Daoy (cell line): Measurements from ENCODE around the gene BIRC6. TPM values are rescaled to one million over a fixed set of nuclear protein-coding genes. Genes with fewer than 3 reads are reported as not detected.
"Not testable (repeated sequence)": the region's sequence is repeated elsewhere in the genome, so short reads cannot be mapped to it uniquely, and the experiment has no call there.

ENCODE experiments used
- DNase-seq: peaks from one replicate; pipeline ENCODE4 v3.0.0-alpha.2; 2015; ENCODE audit warnings: low read depth
- total RNA-seq: library from RNA; depleted of rRNA; stranded (reverse); fragments of >200 nt; shearing (Covaris generic); gene quantifications from 2 replicates; pipeline ENCODE4 v1.2.3, GENCODE V29; 2014; rRNA removed

BIRC6 gene, protein sequence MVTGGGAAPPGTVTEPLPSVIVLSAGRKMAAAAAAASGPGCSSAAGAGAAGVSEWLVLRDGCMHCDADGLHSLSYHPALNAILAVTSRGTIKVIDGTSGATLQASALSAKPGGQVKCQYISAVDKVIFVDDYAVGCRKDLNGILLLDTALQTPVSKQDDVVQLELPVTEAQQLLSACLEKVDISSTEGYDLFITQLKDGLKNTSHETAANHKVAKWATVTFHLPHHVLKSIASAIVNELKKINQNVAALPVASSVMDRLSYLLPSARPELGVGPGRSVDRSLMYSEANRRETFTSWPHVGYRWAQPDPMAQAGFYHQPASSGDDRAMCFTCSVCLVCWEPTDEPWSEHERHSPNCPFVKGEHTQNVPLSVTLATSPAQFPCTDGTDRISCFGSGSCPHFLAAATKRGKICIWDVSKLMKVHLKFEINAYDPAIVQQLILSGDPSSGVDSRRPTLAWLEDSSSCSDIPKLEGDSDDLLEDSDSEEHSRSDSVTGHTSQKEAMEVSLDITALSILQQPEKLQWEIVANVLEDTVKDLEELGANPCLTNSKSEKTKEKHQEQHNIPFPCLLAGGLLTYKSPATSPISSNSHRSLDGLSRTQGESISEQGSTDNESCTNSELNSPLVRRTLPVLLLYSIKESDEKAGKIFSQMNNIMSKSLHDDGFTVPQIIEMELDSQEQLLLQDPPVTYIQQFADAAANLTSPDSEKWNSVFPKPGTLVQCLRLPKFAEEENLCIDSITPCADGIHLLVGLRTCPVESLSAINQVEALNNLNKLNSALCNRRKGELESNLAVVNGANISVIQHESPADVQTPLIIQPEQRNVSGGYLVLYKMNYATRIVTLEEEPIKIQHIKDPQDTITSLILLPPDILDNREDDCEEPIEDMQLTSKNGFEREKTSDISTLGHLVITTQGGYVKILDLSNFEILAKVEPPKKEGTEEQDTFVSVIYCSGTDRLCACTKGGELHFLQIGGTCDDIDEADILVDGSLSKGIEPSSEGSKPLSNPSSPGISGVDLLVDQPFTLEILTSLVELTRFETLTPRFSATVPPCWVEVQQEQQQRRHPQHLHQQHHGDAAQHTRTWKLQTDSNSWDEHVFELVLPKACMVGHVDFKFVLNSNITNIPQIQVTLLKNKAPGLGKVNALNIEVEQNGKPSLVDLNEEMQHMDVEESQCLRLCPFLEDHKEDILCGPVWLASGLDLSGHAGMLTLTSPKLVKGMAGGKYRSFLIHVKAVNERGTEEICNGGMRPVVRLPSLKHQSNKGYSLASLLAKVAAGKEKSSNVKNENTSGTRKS (N-terminal part only)
- 44.8 and 63.6 TPM in 2 replicates for total RNA-seq

DNA sequence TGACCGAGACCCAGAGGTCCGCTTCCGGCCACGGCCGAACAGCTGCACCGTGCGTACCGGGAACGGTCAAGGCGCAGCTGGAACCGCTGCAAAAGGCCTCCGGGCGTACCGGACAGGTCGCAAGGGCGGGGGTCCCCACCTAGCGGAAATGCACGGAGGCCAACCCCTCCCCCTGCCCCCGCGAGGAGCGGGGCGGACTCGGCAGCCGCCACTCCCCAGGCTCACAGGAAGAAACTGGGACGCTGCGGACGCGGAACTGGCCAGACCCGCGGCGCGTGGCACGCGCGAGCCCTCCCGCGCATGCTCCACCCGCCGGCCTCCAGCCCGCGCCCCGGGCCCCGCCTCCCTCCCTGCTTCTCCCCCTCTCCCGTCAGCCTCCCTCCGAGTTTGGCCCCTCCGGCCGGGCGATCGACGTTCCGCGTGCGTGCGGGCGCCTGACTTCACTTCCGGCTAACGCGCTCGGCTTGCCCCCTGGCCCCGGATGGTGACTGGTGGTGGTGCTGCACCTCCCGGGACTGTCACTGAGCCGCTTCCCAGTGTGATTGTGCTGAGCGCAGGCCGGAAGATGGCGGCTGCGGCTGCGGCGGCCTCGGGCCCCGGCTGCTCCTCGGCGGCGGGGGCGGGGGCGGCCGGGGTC is at the start of gene BIRC6:
Gene BIRC6 (plus strand): TSS at position 343 of the 637 bp plus-strand sequence. CDS start 139 bp downstream, at position 482.
- DNase-seq: peak; percentile 99

GRCh38 chr2:32310577-32310976 is 46.2 kb upstream of the BIRC6 start:
- DNase-seq: no peak

GRCh38 chr2:32314886-32315285 is 41.9 kb upstream of the BIRC6 start:
- DNase-seq: no peak

DNA sequence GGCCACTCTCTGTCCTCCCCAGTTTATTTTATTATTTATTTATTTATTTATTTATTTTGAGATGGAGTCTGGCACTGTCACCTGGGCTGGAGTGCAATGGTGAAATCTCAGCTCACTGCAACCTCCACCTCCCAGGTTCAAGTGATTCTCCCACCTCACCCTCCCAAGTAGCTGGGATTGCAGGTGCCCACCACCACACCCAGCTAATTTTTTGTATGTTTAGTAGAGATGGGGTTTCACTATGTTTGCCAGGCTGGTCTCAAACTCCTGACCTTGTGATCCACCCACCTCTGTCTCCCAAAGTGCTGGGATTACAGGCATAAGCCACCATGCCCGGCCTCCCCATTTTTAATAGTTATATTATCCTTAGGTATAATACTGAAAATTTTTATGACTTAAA is 28.1 kb upstream of the BIRC6 start:
- not testable (repeated sequence) for DNase-seq

- DNase-seq: not testable (repeated sequence)
Measured at GRCh38 chr2:32329180-32329980, 27.4 kb upstream of the BIRC6 start.

DNA sequence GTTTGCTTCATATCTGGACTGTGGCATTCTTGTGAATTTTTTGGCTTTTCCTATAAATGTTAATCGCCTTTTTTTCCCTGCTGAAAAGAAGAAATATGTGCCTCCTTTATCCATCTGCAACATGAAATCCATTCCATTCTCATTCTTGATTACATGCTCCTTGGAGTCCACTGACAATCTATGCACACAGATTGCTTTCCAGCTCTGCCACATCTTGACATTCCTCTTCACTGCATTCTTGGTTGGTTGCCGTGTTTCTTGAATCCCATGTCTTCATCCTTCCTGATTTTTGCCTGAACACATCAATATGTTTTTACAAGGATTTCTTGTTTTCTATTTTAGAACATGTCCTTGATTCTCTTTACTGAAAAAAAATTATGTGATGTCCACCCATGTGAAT is 26.7 kb upstream of the BIRC6 start:
- DNase-seq: no peak

GRCh38 chr2:32342801-32343200 is 14.0 kb upstream of the BIRC6 start:
- DNase-seq: no peak

- DNase-seq: not testable (repeated sequence)
Measured at GRCh38 chr2:32350797-32351196, 6.0 kb upstream of the BIRC6 start.

GRCh38 chr2:32355976-32356680 is 695 bp upstream of the BIRC6 start:
- DNase-seq: no peak

DNA sequence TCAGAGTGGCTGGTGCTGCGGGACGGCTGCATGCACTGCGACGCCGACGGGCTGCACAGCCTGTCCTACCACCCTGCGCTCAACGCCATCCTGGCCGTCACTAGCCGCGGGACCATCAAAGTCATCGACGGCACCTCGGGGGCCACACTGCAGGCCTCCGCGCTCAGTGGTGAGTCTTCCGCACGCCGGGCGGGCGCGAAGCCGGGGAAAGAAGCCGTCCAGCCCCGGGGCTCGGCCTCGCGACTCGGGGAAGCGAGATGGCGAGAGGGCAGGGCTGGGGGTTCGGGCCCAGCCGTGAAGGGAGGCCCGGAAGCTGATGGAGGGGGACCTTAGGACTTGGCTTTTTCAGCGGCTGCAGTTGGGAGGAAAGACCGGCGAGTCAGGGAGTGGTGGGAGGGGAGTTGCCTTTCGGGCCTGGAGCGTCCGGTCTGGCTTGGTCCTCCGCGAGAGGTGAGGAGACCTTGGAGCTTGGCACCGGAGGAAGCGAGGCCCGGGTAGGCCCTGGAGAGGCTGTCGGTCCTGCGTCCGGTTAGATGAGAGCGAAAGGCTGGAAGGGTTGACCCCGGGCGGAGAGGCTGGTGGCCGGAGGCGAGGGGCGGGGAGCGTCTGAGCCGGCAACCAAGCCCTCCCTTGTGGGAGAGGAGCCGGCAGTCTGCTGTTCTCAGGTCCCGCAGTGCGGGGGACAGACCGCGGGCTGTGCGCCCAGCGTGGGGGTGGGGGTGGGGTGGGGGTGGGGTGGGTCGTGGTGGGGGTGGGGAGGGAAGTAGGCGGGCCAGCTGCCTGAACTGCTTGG is 691 bp downstream of the BIRC6 start:
- DNase-seq: peak; percentile 43

DNA sequence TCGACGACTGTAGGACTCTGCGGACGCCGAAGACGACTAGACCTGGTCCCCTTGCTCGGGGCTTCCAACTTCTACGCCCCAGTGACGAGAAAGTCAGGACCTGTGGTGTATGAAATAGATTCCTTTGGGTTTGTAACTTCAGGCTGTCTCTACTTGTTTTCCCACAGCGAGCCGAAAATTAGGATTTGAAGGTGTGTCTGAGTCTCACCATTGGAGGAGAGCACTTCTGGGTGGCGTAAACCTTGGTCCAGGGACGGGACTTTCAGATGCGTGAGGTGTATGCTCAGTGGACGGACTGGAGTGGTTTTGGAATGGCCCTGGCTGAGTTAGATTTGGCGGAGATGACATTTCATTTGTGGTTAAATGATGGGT is 1.3 kb downstream of the BIRC6 start:
- peak; percentile 18 for DNase-seq

- DNase-seq: no peak
Measured at GRCh38 chr2:32360416-32360815, 3.6 kb downstream of the BIRC6 start.

GRCh38 chr2:32362997-32363396 is 6.2 kb downstream of the BIRC6 start:
- not testable (repeated sequence) for DNase-seq

DNA sequence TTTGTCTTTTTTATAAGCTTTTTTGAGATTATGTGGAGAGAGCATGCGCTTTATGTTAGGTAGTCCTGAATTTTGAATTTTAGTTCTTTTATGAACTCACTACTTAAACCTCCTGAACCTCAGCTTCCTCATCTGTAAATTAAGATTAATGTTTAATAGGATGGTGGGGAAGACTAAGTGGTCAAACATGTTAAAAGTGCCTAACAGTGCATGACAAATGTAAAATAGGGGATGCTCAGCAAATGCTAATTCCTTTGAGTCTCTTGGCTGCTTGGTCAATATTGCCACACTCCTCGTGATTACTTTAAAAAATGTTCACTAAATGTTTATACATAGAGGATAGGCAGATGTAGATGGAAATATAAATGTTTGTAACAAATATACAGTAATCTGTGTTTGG is 6.8 kb downstream of the BIRC6 start:
- DNase-seq: no peak

DNA sequence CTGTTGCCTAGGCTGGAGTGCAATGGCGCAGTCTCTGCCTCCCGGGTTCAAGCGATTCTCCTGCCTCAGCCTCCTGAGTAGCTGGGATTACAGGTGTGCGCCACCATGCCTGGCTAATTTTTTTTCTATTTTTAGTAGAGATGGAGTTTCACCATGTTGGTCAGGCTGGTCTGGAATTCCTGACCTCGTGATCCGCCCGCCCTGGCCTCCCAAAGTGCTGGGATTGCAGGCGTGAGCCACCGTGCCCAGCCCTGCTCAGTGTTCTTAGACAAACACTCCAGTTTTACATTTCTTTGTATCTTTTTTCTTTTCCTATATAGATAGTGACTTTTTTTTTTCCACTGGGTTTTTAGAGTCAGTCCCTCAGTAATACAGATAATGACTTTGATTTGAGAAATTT is 7.5 kb downstream of the BIRC6 start:
- not testable (repeated sequence) for DNase-seq

DNA sequence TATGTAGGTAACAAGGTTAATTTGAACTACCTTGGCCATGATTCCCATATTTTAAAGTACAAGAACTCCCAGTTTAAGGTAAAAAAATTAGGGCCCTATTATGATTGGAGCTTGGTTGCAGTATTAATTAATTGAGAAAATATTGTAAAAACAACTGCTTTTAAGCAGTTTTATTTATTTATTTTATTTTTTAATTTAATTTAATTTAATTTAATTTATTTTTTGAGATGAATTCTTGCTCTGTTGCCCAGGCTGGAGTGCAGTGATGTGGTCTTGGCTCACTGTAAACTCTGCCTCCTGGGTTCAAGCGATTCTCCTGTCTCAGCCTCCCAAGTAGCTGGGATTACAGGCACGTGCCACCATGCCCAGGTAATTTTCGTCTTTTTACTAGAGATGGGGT is 8.9 kb downstream of the BIRC6 start:
- DNase-seq: not testable (repeated sequence)

DNA sequence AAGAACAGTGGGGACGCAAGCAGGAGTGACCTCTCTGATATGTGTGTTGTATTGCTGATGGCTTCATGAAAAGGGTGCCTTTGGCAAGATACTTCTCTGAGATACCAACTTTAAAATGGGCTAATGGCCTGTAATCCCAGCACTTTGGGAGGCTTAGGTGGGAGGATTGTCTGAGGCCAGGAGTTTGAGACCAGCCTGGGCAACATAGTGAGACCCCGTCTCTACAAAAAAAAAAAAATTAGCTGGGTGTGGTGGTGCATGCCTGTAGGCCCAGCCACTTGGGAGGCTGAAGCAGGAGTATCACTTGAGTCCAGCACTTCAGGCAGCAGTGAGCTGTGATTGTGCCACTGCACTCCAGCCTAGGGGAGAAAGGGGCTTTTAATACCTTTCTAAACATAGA is 9.8 kb downstream of the BIRC6 start:
- no peak for DNase-seq

- DNase-seq: no peak
Measured at GRCh38 chr2:32369222-32369621, 12.4 kb downstream of the BIRC6 start.

DNA sequence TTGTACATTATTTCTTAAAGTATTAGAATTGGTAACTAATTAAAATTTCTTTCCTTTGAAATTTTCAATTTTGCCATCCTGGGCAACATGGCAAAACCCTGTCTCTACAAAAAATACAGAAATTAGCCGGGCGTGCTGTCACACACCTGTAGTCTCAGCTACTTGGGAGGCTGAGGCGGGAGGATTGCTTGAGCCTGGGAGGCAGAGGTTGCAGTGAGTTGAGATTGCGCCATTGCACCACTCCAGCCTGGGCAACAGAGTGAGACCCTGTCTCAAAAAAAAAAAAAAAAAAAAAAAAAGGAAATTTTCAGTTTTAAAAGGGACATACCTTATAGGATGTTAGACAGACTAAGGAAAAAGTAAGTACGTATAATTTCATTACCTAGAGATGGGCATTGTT is 14.1 kb downstream of the BIRC6 start:
- not testable (repeated sequence) for DNase-seq
